Duodenal mucosa (tissue), 2 donors: ENCODE measurements around the gene DET1.

Experiments
- H3K27ac ChIP-seq: one replicate; pipeline ENCODE4 v1.7.0; 2013; ENCODE audit warnings: low read depth, low read length
- H3K27me3 ChIP-seq, 2 donors: one replicate each; pipeline ENCODE4 v1.7.0; 2013; ENCODE audit warnings: low read length in 2 of 2, control low read depth in 1 of 2; ENCODE audit not compliant: insufficient read depth in 2 of 2, control insufficient read depth in 1 of 2
- H3K36me3 ChIP-seq, 2 donors: one replicate each; pipeline ENCODE4 v1.7.0; 2013; ENCODE audit warnings: low read length in 2 of 2, control low read depth in 1 of 2; ENCODE audit not compliant: insufficient read depth in 2 of 2, control insufficient read depth in 1 of 2
- H3K4me1 ChIP-seq, 2 donors: one replicate each; pipeline ENCODE4 v1.7.0; 2013; ENCODE audit warnings: low read length in 2 of 2, control low read depth in 1 of 2; ENCODE audit not compliant: insufficient read depth in 2 of 2, control insufficient read depth in 1 of 2
- H3K4me3 ChIP-seq, 2 donors: one replicate each; pipeline ENCODE4 v1.7.0; 2013; ENCODE audit warnings: low read length in 2 of 2, low read depth in 1 of 2
- H3K9ac ChIP-seq, 2 donors: one replicate each; pipeline ENCODE4 v1.7.0; 2013; ENCODE audit warnings: low read length in 2 of 2, low read depth in 1 of 2
- H3K9me3 ChIP-seq, 2 donors: one replicate each; pipeline ENCODE4 v1.7.0; 2013; ENCODE audit warnings: low read length in 2 of 2, control low read depth in 1 of 2; ENCODE audit not compliant: control insufficient read depth in 1 of 2

DET1 gene

GRCh38 chr15:88546248-88547129 lies at the start of gene DET1:
TSS of gene DET1 (minus strand) at chr15:88546681. CDS start at chr15:88531705, 14,976 bp downstream.
- no peaks in the 10 kb centered on the region for H3K36me3 ChIP-seq
- no peaks in the 10 kb centered on the region for H3K27me3 ChIP-seq
- H3K4me3 ChIP-seq: peak within 1 kb of the TSS; percentile 91
- H3K27ac ChIP-seq: peak within 1 kb of the TSS; percentile 75
- H3K9me3 ChIP-seq: no peaks in the 10 kb centered on the region
- no peaks in the 10 kb centered on the region for H3K4me1 ChIP-seq
- peak within 1 kb of the TSS; percentile 43 to 63 for H3K9ac ChIP-seq

DNA sequence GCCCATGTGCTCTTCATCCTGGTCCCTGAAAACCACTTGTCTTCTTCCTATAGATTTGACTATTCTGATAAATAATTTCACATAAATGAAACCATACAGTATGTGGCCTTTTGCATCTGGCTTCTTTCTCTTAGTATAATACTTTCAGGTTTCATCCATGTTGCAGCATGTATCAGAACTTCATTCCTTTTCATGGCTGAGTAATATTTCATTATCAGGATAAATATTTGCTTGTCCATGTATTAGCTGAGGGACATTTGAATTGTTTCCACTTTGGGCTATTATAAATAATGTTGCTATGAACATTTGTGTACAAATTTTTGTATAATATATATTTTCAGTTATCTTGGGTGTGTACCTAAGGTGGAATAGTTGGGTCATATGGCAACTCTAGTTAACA lies 44.9 kb upstream of the DET1 start:
- Histone ChIP-seq H3K4me1 (no peaks in the 10 kb centered on the region), H3K9me3 (no peaks in the 10 kb centered on the region), H3K9ac (no peak overlapping the region), H3K36me3 (no peaks in the 10 kb centered on the region), H3K4me3 (no peak overlapping the region), H3K27me3 (no peaks in the 10 kb centered on the region), H3K27ac (no peak overlapping the region)

DNA sequence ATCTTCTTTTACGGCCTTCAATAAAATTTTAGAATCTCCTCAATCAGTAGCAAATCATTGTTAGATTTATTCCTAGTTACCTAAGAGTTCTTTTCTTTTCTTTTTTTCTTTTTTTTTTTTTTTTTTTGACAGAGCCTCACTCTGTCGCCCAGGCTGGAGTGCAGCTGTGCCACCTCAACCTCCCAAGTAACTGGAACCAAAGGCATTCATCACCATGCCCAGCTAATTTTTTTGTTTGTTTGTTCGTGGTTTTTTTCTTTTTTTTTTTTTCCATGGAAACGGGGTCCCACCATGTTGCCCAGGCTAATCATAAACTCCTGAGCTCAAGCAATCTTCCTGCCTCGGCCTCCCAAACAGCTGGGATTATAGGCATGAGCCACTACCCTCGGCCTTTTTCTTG lies 44.3 kb upstream of the DET1 start:
- Histone ChIP-seq H3K9me3 (no peaks in the 10 kb centered on the region), H3K4me3 (no peak overlapping the region), H3K36me3 (no peaks in the 10 kb centered on the region), H3K9ac (no peak overlapping the region), H3K27me3 (no peaks in the 10 kb centered on the region), H3K4me1 (no peaks in the 10 kb centered on the region), H3K27ac (no peak overlapping the region)

DNA sequence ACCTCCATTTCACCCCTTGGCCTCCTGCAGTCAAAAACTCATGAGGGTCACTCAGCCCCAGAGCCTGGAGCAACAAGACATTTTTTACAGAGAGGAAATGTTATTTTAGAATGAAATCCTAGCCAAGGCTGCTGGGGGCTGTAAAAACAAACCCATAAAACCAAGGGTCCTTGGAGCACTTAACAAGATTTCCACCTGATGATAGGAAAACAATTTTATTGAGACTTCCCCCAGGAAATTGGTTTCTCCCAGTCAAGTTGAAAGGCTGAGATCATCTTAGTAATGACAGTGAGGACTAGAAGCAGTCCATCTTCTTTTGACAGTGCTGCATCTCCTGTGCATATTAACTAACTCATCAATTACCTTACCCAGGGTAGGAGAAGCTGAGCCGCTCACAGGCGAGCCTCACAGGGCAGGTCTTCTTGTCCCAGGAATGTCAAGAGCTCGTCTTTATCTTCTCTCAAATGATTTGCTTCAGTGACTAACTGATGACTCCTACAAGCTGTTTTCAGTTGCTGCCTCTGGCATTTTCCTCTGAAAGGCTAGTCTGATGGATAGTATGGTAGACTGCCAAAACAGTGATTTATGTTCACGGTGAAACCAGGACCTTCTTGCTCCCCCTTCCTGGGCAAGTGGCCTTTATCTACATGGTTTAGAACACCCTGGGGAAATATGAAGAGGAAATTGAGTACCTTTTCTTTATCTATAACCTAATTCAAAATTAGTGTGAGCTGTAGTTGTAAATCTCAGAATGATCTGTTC lies 40.1 kb upstream of the DET1 start:
- Histone ChIP-seq H3K4me1 (no peaks in the 10 kb centered on the region), H3K27ac (no peak overlapping the region), H3K4me3 (no peak overlapping the region), H3K9ac (no peak overlapping the region), H3K36me3 (no peaks in the 10 kb centered on the region), H3K9me3 (no peaks in the 10 kb centered on the region), H3K27me3 (no peaks in the 10 kb centered on the region)

- H3K4me1 ChIP-seq: no peaks in the 10 kb centered on the region
- H3K27ac ChIP-seq: no peak overlapping the region
- no peak overlapping the region for H3K4me3 ChIP-seq
- no peaks in the 10 kb centered on the region for H3K9me3 ChIP-seq
- H3K36me3 ChIP-seq: no peaks in the 10 kb centered on the region
- H3K27me3 ChIP-seq: no peaks in the 10 kb centered on the region
- no peak overlapping the region for H3K9ac ChIP-seq
These were observed 34.1 kb upstream of the DET1 start for GRCh38 chr15:88580532-88580931.

DNA sequence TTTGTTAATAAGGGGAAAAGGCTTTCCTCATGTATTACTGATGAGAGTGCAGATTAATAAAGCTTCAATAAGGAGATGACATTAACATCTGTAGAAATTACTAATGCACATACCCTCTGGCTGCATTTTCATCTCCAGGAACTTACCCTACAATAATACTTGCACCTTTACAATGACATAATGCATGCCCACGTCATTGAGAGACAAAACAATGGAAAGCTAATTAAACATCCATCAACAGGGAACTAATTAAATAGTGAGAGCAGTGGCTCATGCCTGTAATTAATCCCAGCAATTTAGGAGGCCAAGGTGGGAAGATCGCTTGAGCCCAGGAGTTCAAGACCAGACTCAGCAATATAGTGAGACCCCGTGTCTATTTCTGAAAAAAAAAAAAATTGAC lies 32.8 kb upstream of the DET1 start:
- no peak overlapping the region for H3K4me3 ChIP-seq
- no peaks in the 10 kb centered on the region for H3K9me3 ChIP-seq
- H3K27ac ChIP-seq: no peak overlapping the region

DNA sequence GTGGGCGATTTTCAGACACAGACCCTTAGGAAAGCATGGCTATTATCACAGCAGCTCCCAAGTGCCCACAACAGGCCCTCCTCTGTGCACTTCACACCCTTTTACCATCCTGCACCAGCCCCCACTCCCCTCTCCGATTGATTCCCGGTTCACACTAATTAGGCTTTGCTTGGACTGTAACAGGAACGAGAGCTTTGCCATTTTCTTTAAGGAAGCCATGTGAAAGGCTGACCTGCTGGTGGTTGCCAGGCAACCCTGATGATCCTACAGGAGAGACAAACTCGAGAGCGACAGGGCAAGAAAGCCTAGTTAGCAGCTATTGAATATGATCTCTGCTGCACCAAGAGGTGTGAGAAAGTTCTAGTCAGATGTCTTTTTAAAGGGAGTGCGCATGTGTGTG lies 28.2 kb upstream of the DET1 start:
- H3K4me1 ChIP-seq: no peaks in the 10 kb centered on the region
- peaks cover 0 to 3% of the 10 kb centered on the region in 2 donors for H3K27me3 ChIP-seq
- no peak overlapping the region for H3K27ac ChIP-seq
- no peak overlapping the region for H3K4me3 ChIP-seq
- H3K36me3 ChIP-seq: no peaks in the 10 kb centered on the region
- no peaks in the 10 kb centered on the region for H3K9me3 ChIP-seq
- H3K9ac ChIP-seq: no peak overlapping the region

More for the DNA sequence above, 32.8 kb upstream of the DET1 start:
- no peaks in the 10 kb centered on the region for H3K27me3 ChIP-seq
- H3K36me3 ChIP-seq: no peaks in the 10 kb centered on the region
- no peak overlapping the region for H3K9ac ChIP-seq
- H3K4me1 ChIP-seq: no peaks in the 10 kb centered on the region

DNA sequence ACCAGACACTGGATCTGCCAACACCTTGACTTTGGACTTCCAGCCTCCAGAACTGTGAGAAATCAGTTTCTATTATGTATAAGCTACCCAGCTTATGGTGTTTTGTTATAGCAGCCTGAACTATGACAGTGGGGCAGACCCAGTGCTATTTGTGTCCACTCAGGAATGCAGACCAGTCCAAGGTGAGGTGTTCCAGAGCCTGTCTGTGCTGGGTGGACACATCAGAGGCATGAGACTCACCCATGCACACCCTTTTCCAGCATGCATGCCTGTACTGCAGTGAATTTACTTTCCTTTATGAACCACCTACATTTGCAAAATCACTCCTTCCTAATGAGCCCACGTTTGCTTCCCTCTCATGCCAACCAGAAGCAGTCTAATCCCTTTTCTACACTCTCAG lies 27.6 kb upstream of the DET1 start:
- Histone ChIP-seq H3K4me1 (no peaks in the 10 kb centered on the region), H3K36me3 (no peaks in the 10 kb centered on the region), H3K9ac (no peak overlapping the region), H3K4me3 (no peak overlapping the region), H3K27me3 (peaks cover 0 to 3% of the 10 kb centered on the region in 2 donors), H3K9me3 (no peaks in the 10 kb centered on the region), H3K27ac (no peak overlapping the region)

- H3K4me1 ChIP-seq: no peaks in the 10 kb centered on the region
- H3K27me3 ChIP-seq: peaks cover 0 to 3% of the 10 kb centered on the region in 2 donors
- no peak overlapping the region for H3K9ac ChIP-seq
- no peak overlapping the region for H3K4me3 ChIP-seq
- no peak overlapping the region for H3K27ac ChIP-seq
- no peaks in the 10 kb centered on the region for H3K9me3 ChIP-seq
- H3K36me3 ChIP-seq: no peaks in the 10 kb centered on the region
These were observed 25.4 kb upstream of the DET1 start for GRCh38 chr15:88571852-88572259.

- Histone ChIP-seq H3K4me1 (no peaks in the 10 kb centered on the region), H3K27me3 (peaks cover 0 to 3% of the 10 kb centered on the region in 2 donors), H3K27ac (no peak overlapping the region), H3K4me3 (no peak overlapping the region), H3K9me3 (no peaks in the 10 kb centered on the region), H3K36me3 (no peaks in the 10 kb centered on the region), H3K9ac (no peak overlapping the region)
These were observed 24.8 kb upstream of the DET1 start for GRCh38 chr15:88571153-88571851.
